IPS-NIHi7 (cell line): ENCODE measurements around the gene KIAA0232.
"Not testable (repeated sequence)": the region's sequence is repeated elsewhere in the genome, so short reads cannot be mapped to it uniquely, and the experiment has no call there.

Experiments used
- DNase-seq: peaks from one replicate; pipeline ENCODE4 v3.0.0; 2012; ENCODE audit warnings: mixed read lengths; ENCODE audit errors: extremely low spot score

KIAA0232 gene

GRCh38 chr4:6808259-6808658 is 25.7 kb downstream of the KIAA0232 start:
- no peak for DNase-seq

- DNase-seq: no peak
These were observed 28.6 kb downstream of the KIAA0232 start for GRCh38 chr4:6811165-6811564.

GRCh38 chr4:6812766-6813165 is 30.2 kb downstream of the KIAA0232 start:
- no peak for DNase-seq

GRCh38 chr4:6813725-6814124 is 31.2 kb downstream of the KIAA0232 start:
- no peak for DNase-seq

- DNase-seq: no peak
These were observed 32.7 kb downstream of the KIAA0232 start for GRCh38 chr4:6815029-6815836.

- DNase-seq: no peak
These were observed 36.8 kb downstream of the KIAA0232 start for GRCh38 chr4:6819295-6819694.

- DNase-seq: no peak
These were observed 38.2 kb downstream of the KIAA0232 start for GRCh38 chr4:6820695-6821094.

- DNase-seq: no peak
These were observed 41.5 kb downstream of the KIAA0232 start for GRCh38 chr4:6824071-6824470.

GRCh38 chr4:6824772-6825402 is 42.4 kb downstream of the KIAA0232 start:
- no peak for DNase-seq

GRCh38 chr4:6825403-6825802 is 42.9 kb downstream of the KIAA0232 start:
- DNase-seq: no peak

GRCh38 chr4:6826781-6827508 is 44.4 kb downstream of the KIAA0232 start:
- no peak for DNase-seq

- DNase-seq: no peak
These were observed 46.6 kb downstream of the KIAA0232 start for GRCh38 chr4:6829086-6829485.

- DNase-seq: no peak
These were observed 52.3 kb downstream of the KIAA0232 start for GRCh38 chr4:6834867-6835266.

- DNase-seq: not testable (repeated sequence)
These were observed 53.1 kb downstream of the KIAA0232 start for GRCh38 chr4:6835616-6836015.

- not testable (repeated sequence) for DNase-seq
These were observed 54.6 kb downstream of the KIAA0232 start for GRCh38 chr4:6837106-6837505.

GRCh38 chr4:6839579-6839978 is 57.1 kb downstream of the KIAA0232 start:
- DNase-seq: no peak

GRCh38 chr4:6840062-6840976 is 57.8 kb downstream of the KIAA0232 start:
- DNase-seq: no peak

GRCh38 chr4:6845027-6845426 is 62.5 kb downstream of the KIAA0232 start:
- peak; percentile 42 for DNase-seq

GRCh38 chr4:6845574-6845973 is 63.0 kb downstream of the KIAA0232 start:
- DNase-seq: no peak

GRCh38 chr4:6847178-6847577 is 64.7 kb downstream of the KIAA0232 start:
- DNase-seq: no peak

GRCh38 chr4:6848717-6849305 is 66.3 kb downstream of the KIAA0232 start:
- no peak for DNase-seq
